Measurements from ENCODE around the gene CDKL5.

The CDKL5 gene

DNA sequence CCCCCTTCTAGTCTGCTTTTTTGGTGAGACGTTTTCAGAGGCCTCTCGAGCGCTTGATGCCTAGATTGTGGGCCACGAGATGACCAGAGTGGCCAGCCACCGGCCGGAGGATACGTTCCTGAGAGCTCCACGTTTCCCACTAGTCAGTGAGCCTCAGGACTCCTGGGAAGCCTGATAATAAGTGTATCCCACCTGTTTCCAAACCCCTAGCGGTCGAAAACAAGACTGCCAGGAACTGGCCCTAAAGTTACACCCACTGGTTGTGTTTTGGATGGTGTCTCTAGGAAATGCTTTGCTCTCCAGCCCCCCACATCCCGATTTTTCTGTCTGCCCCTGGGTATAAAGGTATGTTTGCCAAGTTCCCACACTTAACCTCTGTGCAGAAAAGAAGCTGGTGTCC, 251.1 kb downstream of the CDKL5 start:
- Histone ChIP-seq H3K27ac (no peak overlapping the region), H3K4me3 (no peak overlapping the region)

- no peak overlapping the region for H3K4me3 ChIP-seq
- no peak overlapping the region for H3K27ac ChIP-seq
Measured at GRCh38 chrX:18677161-18677869, 251.9 kb downstream of the CDKL5 start.

DNA sequence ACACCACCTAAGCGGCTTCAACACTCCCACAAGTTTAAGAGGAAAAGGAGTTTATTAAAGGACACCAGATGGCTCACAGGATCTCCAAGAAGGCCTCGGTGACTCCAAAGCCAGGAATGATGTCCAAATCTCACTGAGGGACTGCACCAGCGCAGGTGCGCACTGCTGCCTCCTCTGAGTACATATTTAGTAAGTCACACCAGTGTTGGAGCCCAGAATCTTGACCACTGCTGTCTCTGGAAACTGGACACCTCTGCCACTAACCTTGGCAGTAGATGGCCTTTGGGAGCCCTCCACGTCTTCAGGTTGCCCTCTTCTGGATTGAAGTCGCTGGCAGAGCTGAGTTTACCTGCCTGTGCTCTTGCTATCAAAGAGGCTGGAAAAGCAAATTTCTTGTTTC, 256.6 kb downstream of the CDKL5 start:
- H3K27ac ChIP-seq: no peak overlapping the region
- H3K4me3 ChIP-seq: no peak overlapping the region

- H3K27ac ChIP-seq: no peak overlapping the region
Measured at GRCh38 chrX:18682979-18683387, 257.6 kb downstream of the CDKL5 start.

DNA sequence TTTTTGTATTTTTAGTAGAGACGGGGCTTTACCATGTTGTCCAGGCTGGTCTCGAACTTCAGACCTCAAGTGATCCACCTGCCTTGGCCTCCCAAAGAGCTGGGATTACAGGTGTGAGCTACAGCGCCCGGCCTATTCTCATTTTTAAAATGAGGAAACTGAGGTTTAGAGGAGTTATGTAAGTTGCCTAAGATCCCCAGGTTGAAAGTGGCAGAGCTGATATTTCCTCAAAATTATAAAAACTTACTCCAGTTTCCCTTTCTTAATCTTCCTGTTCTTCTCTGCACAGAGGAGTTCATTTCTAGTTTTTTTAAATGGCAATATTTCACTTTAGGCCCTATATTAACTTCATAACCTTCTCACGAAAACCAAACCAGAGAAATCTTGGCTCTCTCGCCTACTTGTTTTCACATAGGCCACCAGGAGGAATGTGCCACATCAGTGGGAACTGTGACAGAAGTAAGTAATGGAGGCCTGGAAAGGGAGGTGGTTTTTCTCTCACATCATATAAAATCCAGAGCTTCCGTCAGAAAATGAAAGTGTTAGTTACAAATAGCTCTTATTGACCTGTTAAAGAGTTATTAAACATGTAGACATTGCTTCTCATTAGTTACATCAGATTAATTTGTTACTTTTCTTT, 262.6 kb downstream of the CDKL5 start:
- no peak overlapping the region for H3K27ac ChIP-seq
- no peak overlapping the region for H3K4me3 ChIP-seq

More at GRCh38 chrX:18682979-18683387, 257.6 kb downstream of the CDKL5 start:
- no peak overlapping the region for H3K4me3 ChIP-seq

DNA sequence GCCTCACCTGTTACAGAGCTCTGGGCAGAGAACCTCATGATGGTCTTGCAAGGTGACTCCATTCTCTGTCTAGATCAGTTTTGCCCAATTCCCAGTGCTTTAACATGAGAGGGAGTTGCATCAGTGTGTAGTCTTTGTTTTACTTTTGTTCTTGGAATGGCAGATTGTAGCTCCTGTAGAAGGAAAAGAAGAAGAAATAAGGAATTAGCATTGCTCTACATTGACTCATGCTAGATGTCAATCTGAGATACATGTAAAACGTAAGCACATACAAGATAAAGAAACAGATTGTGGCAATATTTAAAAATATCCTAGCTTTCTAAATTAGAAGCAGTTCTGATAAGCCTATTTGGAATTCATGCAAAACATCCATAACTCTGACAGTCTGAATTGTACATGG, 266.0 kb downstream of the CDKL5 start:
- no peak overlapping the region for H3K4me3 ChIP-seq
- no peak overlapping the region for H3K27ac ChIP-seq

DNA sequence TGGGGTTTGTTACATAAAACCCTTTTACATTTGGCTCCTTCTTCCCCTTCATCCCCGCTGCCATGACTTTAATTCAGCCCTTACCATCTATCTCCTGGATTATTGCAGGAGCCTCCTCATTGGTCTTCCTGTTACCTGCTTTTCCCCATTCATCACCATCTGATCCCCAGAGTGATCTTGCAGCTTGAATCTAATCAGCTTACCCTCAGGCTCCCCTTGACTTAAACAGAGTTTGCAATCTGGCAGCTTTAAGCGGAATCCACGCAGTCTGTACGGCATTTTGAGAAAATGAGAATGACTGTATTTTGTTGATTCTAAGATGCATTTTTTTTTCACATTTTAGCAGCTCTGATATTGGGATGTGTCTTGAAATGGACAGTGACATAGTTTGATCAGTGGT, 267.1 kb downstream of the CDKL5 start:
- Histone ChIP-seq H3K27ac (no peak overlapping the region), H3K4me3 (no peak overlapping the region)

GRCh38 chrX:18696653-18697052, 271.2 kb downstream of the CDKL5 start:
- Histone ChIP-seq H3K4me3 (no peak overlapping the region), H3K27ac (no peak overlapping the region)

DNA sequence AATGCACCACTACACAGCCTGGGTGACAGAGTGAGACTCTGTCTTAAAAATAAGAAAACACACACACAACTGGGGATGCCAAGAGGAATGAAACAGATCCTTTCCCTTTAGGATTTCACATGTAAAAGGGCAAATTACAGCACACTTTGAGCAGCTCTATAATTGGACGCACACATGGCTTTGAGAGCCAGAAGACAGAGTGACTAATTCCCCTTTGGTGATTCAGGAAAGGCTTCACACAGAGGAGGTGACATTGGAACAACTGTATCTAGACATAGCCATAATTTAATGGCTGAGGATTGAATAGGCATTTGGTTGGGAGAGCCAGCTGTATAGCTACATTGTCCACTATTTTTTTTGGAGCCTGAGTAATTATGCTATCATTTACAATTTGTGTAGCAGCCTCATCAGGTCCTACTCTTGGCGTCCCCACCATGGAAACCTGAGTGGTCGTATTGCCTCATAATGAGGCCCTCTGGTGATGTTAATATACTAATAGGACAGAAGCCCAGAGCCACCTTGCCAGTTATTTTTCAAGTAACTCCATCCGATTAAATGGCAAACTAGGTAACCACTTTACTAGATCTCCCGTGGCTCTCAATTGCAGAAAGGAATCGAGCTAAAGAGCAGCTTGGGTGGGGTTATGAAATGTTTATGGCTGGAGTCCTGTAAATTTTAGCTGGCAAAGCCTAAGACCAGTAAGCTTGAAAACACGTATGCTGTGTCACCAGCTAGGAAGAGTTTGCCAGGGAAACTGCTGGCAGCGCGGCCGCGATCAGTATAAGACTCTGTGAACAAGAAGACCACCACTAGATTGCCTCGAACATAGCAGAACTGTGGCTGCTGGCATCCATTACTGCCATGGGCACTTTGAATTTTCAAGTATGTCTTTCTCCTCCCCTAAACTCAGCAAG, 273.6 kb downstream of the CDKL5 start:
- H3K4me3 ChIP-seq: no peak overlapping the region
- no peak overlapping the region for H3K27ac ChIP-seq

DNA sequence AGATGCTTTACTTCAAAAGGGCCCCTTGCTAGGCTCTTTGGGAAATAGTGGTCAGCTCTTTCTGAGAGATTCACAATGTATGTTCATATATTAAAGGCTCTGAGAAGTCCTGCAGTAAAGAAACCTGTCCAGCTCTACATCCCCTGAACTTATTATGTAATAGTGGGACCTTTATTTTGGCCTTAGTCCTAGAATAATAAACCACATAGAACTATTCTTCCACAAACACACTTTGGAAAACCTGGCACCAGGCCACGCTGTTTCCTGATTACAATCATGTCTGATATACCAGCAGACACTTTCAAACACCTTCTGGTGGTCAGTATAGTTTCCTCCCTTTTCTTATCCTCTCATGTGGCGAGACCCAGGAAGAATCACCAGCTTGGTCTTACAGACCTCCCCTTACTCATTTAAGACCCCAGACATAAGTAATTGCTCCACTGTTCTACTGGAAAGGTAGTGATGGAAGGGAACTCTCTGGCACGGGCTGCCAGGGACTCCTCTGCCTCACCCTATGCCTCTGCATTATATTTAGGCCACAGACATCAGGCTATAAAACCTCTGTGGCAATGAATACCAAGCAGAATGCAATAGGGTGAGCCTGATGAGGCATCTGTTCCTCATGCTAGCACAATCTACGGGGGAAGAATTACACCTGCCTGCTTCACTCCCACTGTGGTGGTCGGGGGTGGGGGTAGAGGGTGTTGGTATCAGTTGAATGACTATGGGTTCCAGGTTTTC, 276.4 kb downstream of the CDKL5 start:
- Histone ChIP-seq H3K27ac (no peak overlapping the region), H3K4me3 (no peak overlapping the region)

GRCh38 chrX:18702362-18703195, 277.2 kb downstream of the CDKL5 start:
- Histone ChIP-seq H3K27ac (no peak overlapping the region), H3K4me3 (no peak overlapping the region)
